GM12801 (cell line): ENCODE results near the gene ISLR2.

Experiments used
- TF ChIP-seq, protein P1 (sequence below): IDR thresholded peaks from one replicate; pipeline ENCODE4 v1.5.1; 2011; ENCODE audit warnings: control low read depth; ENCODE audit not compliant: insufficient read length; ENCODE audit errors: extremely low read depth

The ISLR2 gene

DNA sequence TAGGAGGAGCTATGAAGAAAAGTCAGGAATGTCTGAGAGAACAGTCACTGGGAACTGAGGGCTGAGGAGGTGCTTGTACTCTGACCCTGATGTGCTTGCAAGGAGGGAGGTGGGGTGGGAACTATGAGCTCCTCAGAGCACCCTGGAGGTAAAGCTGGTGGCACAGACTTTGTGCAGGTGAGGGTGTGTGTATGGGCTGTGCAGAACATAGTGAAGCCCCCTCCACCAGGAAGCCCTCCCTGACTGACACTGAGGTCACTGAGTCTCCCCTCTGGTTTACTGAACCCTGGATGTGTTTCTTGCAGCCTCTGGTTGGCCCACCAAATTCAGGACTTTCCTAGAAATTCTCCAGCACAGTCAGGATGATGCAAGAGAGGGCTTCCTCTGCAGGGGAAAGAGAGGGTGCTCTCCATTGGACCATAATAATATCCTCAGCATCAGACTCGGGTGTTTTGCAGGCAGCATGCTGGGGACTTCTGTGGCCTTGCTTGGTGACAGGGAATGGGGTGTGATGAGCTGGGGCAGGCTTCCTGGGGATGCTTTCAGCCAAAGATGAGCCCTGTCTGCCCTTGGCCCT, 41.7 kb downstream of the ISLR2 start:
- TF ChIP-seq, protein P1, sequence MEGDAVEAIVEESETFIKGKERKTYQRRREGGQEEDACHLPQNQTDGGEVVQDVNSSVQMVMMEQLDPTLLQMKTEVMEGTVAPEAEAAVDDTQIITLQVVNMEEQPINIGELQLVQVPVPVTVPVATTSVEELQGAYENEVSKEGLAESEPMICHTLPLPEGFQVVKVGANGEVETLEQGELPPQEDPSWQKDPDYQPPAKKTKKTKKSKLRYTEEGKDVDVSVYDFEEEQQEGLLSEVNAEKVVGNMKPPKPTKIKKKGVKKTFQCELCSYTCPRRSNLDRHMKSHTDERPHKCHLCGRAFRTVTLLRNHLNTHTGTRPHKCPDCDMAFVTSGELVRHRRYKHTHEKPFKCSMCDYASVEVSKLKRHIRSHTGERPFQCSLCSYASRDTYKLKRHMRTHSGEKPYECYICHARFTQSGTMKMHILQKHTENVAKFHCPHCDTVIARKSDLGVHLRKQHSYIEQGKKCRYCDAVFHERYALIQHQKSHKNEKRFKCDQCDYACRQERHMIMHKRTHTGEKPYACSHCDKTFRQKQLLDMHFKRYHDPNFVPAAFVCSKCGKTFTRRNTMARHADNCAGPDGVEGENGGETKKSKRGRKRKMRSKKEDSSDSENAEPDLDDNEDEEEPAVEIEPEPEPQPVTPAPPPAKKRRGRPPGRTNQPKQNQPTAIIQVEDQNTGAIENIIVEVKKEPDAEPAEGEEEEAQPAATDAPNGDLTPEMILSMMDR, result no peak

DNA sequence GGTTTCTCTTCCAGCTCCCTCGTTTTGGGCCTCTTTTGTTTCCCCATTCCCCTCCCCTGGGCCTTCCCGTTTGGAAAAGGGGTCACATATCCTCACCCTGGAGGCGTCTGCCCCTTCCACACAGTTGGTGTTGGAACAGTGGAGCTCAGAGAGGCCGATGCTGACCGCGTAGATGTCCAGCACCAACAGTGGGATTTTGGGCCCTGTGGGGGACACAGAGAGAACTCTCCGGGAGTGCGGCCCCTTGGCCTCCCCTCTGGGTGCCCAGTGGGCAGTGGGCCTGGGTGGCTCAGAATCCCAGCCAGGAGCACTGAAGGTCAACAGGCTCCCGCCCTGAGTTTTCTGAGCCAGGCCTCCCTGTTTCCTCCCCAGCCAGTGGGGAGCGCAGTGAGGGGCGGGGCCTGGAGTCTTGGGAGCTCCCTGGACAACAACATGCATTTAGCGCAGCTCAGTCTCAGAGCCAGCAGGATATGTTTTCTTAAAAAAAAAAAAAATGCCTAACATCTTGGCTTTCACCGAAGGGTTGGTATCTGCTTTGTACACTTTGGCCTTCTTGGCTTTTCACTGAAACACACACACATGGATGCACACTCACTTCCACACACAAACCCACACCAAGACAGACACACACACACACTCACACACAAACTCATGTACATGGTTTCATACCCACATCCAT, 42.5 kb downstream of the ISLR2 start:
- TF ChIP-seq, protein P1, result no peak

DNA sequence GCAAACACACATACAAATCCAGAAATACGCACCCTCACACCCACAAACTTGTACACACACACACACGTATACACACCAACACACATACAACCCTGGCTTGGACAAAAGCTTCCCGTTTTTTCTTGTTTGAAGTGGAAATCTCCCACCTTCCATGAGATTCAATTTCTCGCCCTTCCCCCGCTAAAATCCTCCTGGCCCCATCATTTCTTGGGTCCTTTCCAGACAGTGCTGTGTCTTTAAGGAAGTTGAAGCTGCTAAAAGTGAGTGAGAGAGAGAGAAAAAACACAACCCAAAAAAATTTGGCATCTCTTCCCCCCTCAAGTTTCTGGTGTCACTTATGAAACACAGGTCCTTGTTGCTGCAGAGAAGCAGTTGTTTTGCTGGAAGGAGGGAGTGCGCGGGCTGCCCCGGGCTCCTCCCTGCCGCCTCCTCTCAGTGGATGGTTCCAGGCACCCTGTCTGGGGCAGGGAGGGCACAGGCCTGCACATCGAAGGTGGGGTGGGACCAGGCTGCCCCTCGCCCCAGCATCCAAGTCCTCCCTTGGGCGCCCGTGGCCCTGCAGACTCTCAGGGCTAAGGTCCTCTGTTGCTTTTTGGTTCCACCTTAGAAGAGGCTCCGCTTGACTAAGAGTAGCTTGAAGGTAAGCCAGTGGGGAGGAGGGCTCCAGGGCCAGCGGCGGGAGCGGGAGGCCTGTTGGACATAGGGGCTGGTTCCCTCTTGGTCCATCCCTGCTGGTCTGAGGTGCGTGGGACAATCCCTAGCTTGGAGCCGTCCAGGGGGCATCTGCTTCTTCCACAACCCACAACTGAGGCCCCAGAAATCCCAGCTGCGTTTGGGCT, 43.2 kb downstream of the ISLR2 start, which contains the start of gene ISLR:
ISLR (plus strand) TSS at position 331 of the 839 bp plus-strand sequence. CDS start 1,149 bp downstream, outside the sequence.
- TF ChIP-seq, protein P1, result no peak

DNA sequence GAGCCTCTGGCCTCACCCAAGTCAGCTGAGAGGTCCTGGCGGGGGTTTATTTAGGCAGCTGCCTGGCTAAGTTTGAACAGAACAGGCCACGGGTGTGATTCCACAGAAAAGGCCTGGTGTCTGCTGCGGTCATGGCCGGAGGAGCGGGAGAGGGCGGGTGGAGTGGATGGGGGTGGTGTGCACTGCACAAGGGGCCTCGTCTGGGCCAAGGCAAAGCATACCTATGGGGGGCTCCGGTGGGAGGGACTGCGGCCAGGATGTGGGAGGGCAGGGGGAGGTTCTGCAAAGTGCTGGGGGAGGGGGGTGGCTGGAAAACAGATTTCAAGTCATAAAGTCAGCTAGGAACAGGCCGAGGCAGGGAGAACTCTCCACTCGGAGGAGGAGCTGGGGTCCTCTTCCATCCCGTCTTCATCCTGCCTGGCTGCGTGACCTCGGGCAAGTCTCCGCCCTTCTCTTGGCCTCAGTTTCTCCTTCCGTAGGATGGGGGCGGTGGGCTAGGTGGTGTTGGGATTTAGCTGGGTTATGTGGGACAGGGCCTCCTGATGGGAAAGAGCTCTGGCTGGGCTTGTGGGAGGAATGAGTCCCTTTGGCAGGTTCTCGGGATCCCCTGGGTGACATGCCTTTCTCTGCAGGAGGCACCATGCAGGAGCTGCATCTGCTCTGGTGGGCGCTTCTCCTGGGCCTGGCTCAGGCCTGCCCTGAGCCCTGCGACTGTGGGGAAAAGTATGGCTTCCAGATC, 44.0 kb downstream of the ISLR2 start:
- TF ChIP-seq, protein P1, result no peak

DNA sequence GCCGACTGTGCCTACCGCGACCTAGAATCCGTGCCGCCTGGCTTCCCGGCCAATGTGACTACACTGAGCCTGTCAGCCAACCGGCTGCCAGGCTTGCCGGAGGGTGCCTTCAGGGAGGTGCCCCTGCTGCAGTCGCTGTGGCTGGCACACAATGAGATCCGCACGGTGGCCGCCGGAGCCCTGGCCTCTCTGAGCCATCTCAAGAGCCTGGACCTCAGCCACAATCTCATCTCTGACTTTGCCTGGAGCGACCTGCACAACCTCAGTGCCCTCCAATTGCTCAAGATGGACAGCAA, 44.5 kb downstream of the ISLR2 start:
- TF ChIP-seq, protein P1, result no peak

DNA sequence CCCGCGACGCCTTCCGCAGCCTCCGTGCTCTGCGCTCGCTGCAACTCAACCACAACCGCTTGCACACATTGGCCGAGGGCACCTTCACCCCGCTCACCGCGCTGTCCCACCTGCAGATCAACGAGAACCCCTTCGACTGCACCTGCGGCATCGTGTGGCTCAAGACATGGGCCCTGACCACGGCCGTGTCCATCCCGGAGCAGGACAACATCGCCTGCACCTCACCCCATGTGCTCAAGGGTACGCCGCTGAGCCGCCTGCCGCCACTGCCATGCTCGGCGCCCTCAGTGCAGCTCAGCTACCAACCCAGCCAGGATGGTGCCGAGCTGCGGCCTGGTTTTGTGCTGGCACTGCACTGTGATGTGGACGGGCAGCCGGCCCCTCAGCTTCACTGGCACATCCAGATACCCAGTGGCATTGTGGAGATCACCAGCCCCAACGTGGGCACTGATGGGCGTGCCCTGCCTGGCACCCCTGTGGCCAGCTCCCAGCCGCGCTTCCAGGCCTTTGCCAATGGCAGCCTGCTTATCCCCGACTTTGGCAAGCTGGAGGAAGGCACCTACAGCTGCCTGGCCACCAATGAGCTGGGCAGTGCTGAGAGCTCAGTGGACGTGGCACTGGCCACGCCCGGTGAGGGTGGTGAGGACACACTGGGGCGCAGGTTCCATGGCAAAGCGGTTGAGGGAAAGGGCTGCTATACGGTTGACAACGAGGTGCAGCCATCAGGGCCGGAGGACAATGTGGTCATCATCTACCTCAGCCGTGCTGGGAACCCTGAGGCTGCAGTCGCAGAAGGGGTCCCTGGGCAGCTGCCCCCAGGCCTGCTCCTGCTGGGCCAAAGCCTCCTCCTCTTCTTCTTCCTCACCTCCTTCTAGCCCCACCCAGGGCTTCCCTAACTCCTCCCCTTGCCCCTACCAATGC, 45.1 kb downstream of the ISLR2 start:
- TF ChIP-seq, protein P1, result no peak
